ENCODE results near the gene GPLD1.

GPLD1 gene

DNA sequence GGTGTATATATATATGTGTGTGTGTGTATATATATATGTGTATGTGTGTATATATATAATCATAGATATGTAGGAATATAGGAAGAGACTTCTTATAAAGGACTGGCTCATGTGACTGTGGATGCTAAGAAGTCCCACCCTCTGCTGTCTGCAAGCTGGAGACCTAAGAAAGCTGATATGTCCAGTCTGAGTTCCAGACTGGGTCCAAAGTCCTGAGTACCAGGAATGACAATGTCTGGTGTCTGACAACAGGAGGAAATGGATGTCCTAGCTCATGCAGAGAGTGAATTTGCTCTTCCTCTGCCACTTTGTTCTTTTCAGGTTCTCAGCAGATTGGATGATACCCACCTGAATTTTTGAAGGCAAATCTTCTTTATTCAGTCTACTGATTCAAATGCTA, 12.5 kb upstream of the GPLD1 start:
- no peaks in the 10 kb centered on the region for H3K9me2 ChIP-seq (replicated peaks; ENCODE audit: control insufficient read depth, low read length)

DNA sequence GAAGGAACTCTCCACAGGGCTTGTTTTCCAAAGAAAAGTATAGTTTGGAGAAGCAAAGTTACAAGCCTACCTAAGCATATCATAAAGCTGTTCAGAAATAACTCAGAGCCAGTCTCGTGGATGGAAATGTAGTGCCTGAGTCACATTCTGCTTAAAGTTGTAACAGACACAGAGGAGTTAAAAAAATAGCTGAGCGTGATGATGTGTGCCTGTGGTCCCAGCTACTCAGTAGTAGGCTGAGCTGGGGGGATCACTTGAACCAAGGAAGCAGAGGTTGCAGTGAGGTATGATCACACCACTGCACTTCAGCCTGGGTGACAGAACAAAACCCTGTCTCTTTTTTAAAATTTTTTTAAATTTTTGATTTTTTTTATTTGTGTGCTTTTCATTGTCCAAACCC, 12.0 kb upstream of the GPLD1 start:
- Histone ChIP-seq H3K27me3 (ENCODE audit: control insufficient read depth, low read length) (no peaks in the 10 kb centered on the region), H3K4me3 (ENCODE audit: low read length) (no peak overlapping the region), H4K20me1 (ENCODE audit: control insufficient read depth, insufficient read depth, low read depth, low read length) (no peaks in the 10 kb centered on the region), H3K79me2 (ENCODE audit: control insufficient read depth, low read length) (no peaks in the 10 kb centered on the region), H3K4me2 (ENCODE audit: low read length) (no peak overlapping the region), H3K9me3 (ENCODE audit: control insufficient read depth, insufficient read depth, low read length) (no peaks in the 10 kb centered on the region), H3K9me2 (replicated peaks; ENCODE audit: control insufficient read depth, low read length) (no peaks in the 10 kb centered on the region), H3F3A (ENCODE audit: control insufficient read depth, insufficient read depth) (no peaks in the 10 kb centered on the region), H3K36me3 (ENCODE audit: control insufficient read depth, low read length) (peaks cover 29% of the 10 kb centered on the region), H3K4me1 (ENCODE audit: control insufficient read depth, low read length) (0 out of 2 replicates have a peak, but pooled peaks cover 4% of the 10 kb centered on the region), H3K27ac (ENCODE audit: low read depth, low read length) (no peak overlapping the region)
- TF ChIP-seq, protein P1, sequence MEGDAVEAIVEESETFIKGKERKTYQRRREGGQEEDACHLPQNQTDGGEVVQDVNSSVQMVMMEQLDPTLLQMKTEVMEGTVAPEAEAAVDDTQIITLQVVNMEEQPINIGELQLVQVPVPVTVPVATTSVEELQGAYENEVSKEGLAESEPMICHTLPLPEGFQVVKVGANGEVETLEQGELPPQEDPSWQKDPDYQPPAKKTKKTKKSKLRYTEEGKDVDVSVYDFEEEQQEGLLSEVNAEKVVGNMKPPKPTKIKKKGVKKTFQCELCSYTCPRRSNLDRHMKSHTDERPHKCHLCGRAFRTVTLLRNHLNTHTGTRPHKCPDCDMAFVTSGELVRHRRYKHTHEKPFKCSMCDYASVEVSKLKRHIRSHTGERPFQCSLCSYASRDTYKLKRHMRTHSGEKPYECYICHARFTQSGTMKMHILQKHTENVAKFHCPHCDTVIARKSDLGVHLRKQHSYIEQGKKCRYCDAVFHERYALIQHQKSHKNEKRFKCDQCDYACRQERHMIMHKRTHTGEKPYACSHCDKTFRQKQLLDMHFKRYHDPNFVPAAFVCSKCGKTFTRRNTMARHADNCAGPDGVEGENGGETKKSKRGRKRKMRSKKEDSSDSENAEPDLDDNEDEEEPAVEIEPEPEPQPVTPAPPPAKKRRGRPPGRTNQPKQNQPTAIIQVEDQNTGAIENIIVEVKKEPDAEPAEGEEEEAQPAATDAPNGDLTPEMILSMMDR (IDR thresholded peaks at IDR 0.05; ENCODE audit: low read depth, low read length, poor library complexity, severe bottlenecking), result no peak
- no peak for TF ChIP-seq EZH2phosphoT487 (IDR thresholded peaks at IDR 0.05; ENCODE audit: borderline replicate concordance, low read length)

More for the DNA sequence above, 12.5 kb upstream of the GPLD1 start:
- Histone ChIP-seq H3K79me2 (ENCODE audit: control insufficient read depth, low read length) (no peaks in the 10 kb centered on the region), H3K4me3 (ENCODE audit: low read length) (no peak overlapping the region), H3K27ac (ENCODE audit: low read depth, low read length) (no peak overlapping the region), H4K20me1 (ENCODE audit: control insufficient read depth, insufficient read depth, low read depth, low read length) (no peaks in the 10 kb centered on the region), H3K9me3 (ENCODE audit: control insufficient read depth, insufficient read depth, low read length) (no peaks in the 10 kb centered on the region), H3F3A (ENCODE audit: control insufficient read depth, insufficient read depth) (no peaks in the 10 kb centered on the region), H3K27me3 (ENCODE audit: control insufficient read depth, low read length) (no peaks in the 10 kb centered on the region), H3K4me1 (ENCODE audit: control insufficient read depth, low read length) (0 out of 2 replicates have a peak, but pooled peaks cover 4% of the 10 kb centered on the region), H3K4me2 (ENCODE audit: low read length) (no peak overlapping the region), H3K36me3 (ENCODE audit: control insufficient read depth, low read length) (peaks cover 28% of the 10 kb centered on the region)
- no peak for TF ChIP-seq EZH2phosphoT487 (IDR thresholded peaks at IDR 0.05; ENCODE audit: borderline replicate concordance, low read length)

DNA sequence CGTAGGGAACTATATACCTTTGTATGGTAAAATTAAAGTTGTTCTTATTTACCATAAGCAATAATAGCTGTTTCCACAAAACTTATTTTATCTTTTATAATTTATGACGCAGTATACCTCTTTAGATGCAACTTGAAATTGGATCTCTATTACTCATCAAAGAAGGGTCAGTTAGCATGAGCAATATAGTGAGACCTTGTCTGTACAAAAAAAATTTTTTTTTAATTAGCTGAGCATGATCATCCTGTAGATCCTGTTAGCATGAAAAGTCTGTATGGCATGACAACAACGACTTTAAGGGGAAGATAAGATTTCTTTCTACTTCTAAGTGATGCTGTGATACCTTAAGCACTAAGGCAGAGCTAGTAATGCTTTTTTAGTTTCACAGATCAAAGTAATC, 11.3 kb upstream of the GPLD1 start:
- H3K4me3 ChIP-seq (ENCODE audit: low read length), result no peak overlapping the region
- no peaks in the 10 kb centered on the region for H3K27me3 ChIP-seq (ENCODE audit: control insufficient read depth, low read length)
- peaks cover 8% of the 10 kb centered on the region for H3K4me1 ChIP-seq (ENCODE audit: control insufficient read depth, low read length)
- H3K9me2 ChIP-seq (replicated peaks; ENCODE audit: control insufficient read depth, low read length), result no peaks in the 10 kb centered on the region
- no peak overlapping the region for H3K27ac ChIP-seq (ENCODE audit: low read depth, low read length)
- H3K9me3 ChIP-seq (ENCODE audit: control insufficient read depth, insufficient read depth, low read length), result no peaks in the 10 kb centered on the region
- no peaks in the 10 kb centered on the region for H3K79me2 ChIP-seq (ENCODE audit: control insufficient read depth, low read length)
- peaks cover 29% of the 10 kb centered on the region for H3K36me3 ChIP-seq (ENCODE audit: control insufficient read depth, low read length)
- no peaks in the 10 kb centered on the region for H3F3A ChIP-seq (ENCODE audit: control insufficient read depth, insufficient read depth)
- TF ChIP-seq EZH2phosphoT487 (IDR thresholded peaks at IDR 0.05; ENCODE audit: borderline replicate concordance, low read length), result no peak
- TF ChIP-seq, protein P1 (IDR thresholded peaks at IDR 0.05; ENCODE audit: low read depth, low read length, poor library complexity, severe bottlenecking), result no peak
- no peak overlapping the region for H3K4me2 ChIP-seq (ENCODE audit: low read length)
- H4K20me1 ChIP-seq (ENCODE audit: control insufficient read depth, insufficient read depth, low read depth, low read length), result no peaks in the 10 kb centered on the region

DNA sequence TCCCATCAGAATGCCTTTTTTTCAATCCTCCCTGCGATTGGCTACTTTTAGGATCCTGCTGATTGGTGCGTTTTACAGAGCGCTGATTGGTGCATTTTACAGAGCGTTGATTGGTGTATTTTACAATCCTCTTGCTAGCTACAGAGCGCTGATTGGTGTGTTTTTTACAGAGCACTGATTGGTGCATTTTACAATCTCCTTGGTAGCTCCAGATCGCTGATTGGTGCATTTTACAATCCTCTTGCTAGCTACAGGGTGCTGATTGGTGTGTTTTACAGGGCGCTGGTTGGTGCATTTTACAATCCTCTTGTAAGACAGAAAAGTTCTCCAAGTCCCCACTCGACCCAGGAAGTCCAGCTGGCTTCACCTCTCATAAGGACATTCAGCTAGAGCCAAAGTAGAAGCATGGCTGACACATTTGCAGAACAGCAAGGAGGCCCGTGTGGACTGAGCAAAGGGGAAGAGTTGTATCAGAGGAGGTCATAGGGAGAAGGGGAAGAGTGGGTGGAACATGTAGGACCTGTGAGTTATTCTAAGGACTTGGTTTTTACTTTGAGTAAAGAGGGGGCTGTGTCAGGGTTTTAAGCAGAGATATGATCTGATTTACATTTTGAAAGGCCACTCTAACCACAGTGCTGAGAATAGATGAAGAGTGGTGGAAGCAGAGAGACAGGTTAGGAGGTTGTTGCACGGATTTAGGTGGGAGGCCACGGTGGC, 8.0 kb upstream of the GPLD1 start:
- Histone ChIP-seq H3K27me3 (ENCODE audit: control insufficient read depth, low read length) (no peaks in the 10 kb centered on the region), H3K27ac (ENCODE audit: low read depth, low read length) (no peak overlapping the region), H3K36me3 (ENCODE audit: control insufficient read depth, low read length) (peaks cover 18% of the 10 kb centered on the region), H3K9me2 (replicated peaks; ENCODE audit: control insufficient read depth, low read length) (no peaks in the 10 kb centered on the region), H3K4me3 (ENCODE audit: low read length) (no peak overlapping the region), H3K4me1 (ENCODE audit: control insufficient read depth, low read length) (peaks cover 34% of the 10 kb centered on the region), H3K4me2 (ENCODE audit: low read length) (no peak overlapping the region), H3K9me3 (ENCODE audit: control insufficient read depth, insufficient read depth, low read length) (no peaks in the 10 kb centered on the region), H3K79me2 (ENCODE audit: control insufficient read depth, low read length) (no peaks in the 10 kb centered on the region), H3F3A (ENCODE audit: control insufficient read depth, insufficient read depth) (no peaks in the 10 kb centered on the region), H4K20me1 (ENCODE audit: control insufficient read depth, insufficient read depth, low read depth, low read length) (no peaks in the 10 kb centered on the region)
- no peak for TF ChIP-seq EZH2phosphoT487 (IDR thresholded peaks at IDR 0.05; ENCODE audit: borderline replicate concordance, low read length)
- TF ChIP-seq, protein P1 (IDR thresholded peaks at IDR 0.05; ENCODE audit: low read depth, low read length, poor library complexity, severe bottlenecking), result no peak
